Left ventricle myocardium inferior (tissue), 1 donor: ENCODE results near the gene NCKAP1. TPM values are rescaled to one million over a fixed set of nuclear protein-coding genes. Genes with fewer than 3 reads are reported as not detected.

Source experiments
- DNase-seq: peaks from one replicate; pipeline ENCODE4 v3.0.0-alpha.2; 2020
- H3K27ac ChIP-seq: fragments of 200-600 bp; replicated peaks from 2 replicates; pipeline ENCODE4 v1.8.0; 2021
- H3K27me3 ChIP-seq: fragments of 200-600 bp; 2 replicates; pipeline ENCODE4 v1.8.0; 2021; ENCODE audit warnings: low read depth
- H3K36me3 ChIP-seq: fragments of 200-600 bp; 2 replicates; pipeline ENCODE4 v1.8.0; 2021
- H3K4me1 ChIP-seq: fragments of 200-600 bp; 2 replicates; pipeline ENCODE4 v1.8.0; 2021
- H3K4me3 ChIP-seq: fragments of 200-600 bp; 2 replicates; pipeline ENCODE4 v1.8.0; 2021; ENCODE audit warnings: mild to moderate bottlenecking, moderate library complexity
- H3K9me3 ChIP-seq: fragments of 200-600 bp; replicated peaks from 2 replicates; pipeline ENCODE4 v1.8.0; 2021
- CTCF ChIP-seq: fragments of 200-600 bp; IDR thresholded peaks from 2 replicates; pipeline ENCODE4 v1.8.0; 2021; ENCODE audit warnings: antibody characterized with exemption, mild to moderate bottlenecking, borderline replicate concordance
- intact Hi-C: fragments of 100-400 bp; cut with micrococcal nuclease; formaldehyde crosslinking; loops from one replicate; pipeline ENCODE4 v1.11.0; 2022
- long read RNA-seq: library from polyadenylated mRNA; unstranded; transcript quantifications from one replicate; pipeline ENCODE4 v2.0.0, GENCODE V29; 2021
- total RNA-seq: library from RNA; stranded (reverse); fragmentation: NEBNext Ultra II Directional; extraction: Animal tissue kit (Norgen Biotek cat#: 25700); gene quantifications from one replicate; pipeline ENCODE4 v1.2.1, GENCODE V29; 2021
- donor health status: DM: no; HTN: yes; CAD: no; lungs with severe emphysema.

The NCKAP1 gene
- 142 TPM for total RNA-seq
- long read RNA-seq, full-length matches to known transcripts, result 59 of 188 reads
- long read RNA-seq, partial matches to known transcripts, result 21 of 188 reads
- long read RNA-seq, other reads (novel, unspliced or antisense), result 108 of 188 reads

- Histone ChIP-seq H3K9me3 (no peaks in the 10 kb centered on the region), H3K36me3 (no peaks in the 10 kb centered on the region), H3K27me3 (no peaks in the 10 kb centered on the region), H3K4me3 (peak within 1 kb of the TSS; percentile 76), H3K4me1 (peaks cover 53% of the 10 kb centered on the region), H3K27ac (peak within 1 kb of the TSS; percentile 98)
- TF ChIP-seq CTCF, result peak; percentile 97
- peak; percentile 93 for DNase-seq
- intact Hi-C loops, result no loop called here
Observed at GRCh38 chr2:183038341-183039300, at the start of gene NCKAP1. NCKAP1 (minus strand) TSS chr2:183038457; CDS start chr2:183038099, 358 bp downstream.

- no peaks in the 10 kb centered on the region for H3K27me3 ChIP-seq
- no peaks in the 10 kb centered on the region for H3K36me3 ChIP-seq
- no peak overlapping the region for H3K4me3 ChIP-seq
- H3K27ac ChIP-seq, result peak overlapping the region; percentile 7
- intact Hi-C loops, result no loop called here
- peaks cover 37% of the 10 kb centered on the region for H3K4me1 ChIP-seq
- no peak for TF ChIP-seq CTCF
- H3K9me3 ChIP-seq, result no peaks in the 10 kb centered on the region
- no peak for DNase-seq
Observed at GRCh38 chr2:183081911-183082310, 43.7 kb upstream of the NCKAP1 start.

GRCh38 chr2:183079139-183079775 lies 41.0 kb upstream of the NCKAP1 start:
- Histone ChIP-seq H3K9me3 (no peaks in the 10 kb centered on the region), H3K27me3 (no peaks in the 10 kb centered on the region), H3K4me3 (peak overlapping the region; percentile 82), H3K27ac (peak overlapping the region; percentile 93), H3K4me1 (peaks cover 37% of the 10 kb centered on the region), H3K36me3 (no peaks in the 10 kb centered on the region)
- intact Hi-C loops, result no loop called here
- peak; percentile 25 for TF ChIP-seq CTCF
- DNase-seq, result no peak

- TF ChIP-seq CTCF, result no peak
- Histone ChIP-seq H3K27ac (peak within 1 kb of the TSS; percentile 93), H3K27me3 (no peaks in the 10 kb centered on the region), H3K9me3 (no peaks in the 10 kb centered on the region), H3K4me3 (peak within 1 kb of the TSS; percentile 82), H3K4me1 (peaks cover 37% of the 10 kb centered on the region), H3K36me3 (no peaks in the 10 kb centered on the region)
- DNase-seq, result peak; percentile 77
- intact Hi-C loops, result no loop called here
Observed at GRCh38 chr2:183078464-183079138, 40.3 kb upstream of the NCKAP1 start, which contains the start of gene DUSP19. DUSP19 (plus strand) TSS chr2:183078747; CDS start chr2:183078934, 187 bp downstream.

- peaks cover 37% of the 10 kb centered on the region for H3K4me1 ChIP-seq
- no peak for DNase-seq
- H3K27ac ChIP-seq, result peak overlapping the region; percentile 93
- H3K9me3 ChIP-seq, result no peaks in the 10 kb centered on the region
- intact Hi-C loops, result no loop called here
- H3K4me3 ChIP-seq, result peak overlapping the region; percentile 82
- no peaks in the 10 kb centered on the region for H3K36me3 ChIP-seq
- H3K27me3 ChIP-seq, result no peaks in the 10 kb centered on the region
- no peak for TF ChIP-seq CTCF
Observed at GRCh38 chr2:183078163-183078463, 39.9 kb upstream of the NCKAP1 start.
